ENCODE results near the gene COPS4.
"Not testable (repeated sequence)": the region's sequence is repeated elsewhere in the genome, so short reads cannot be mapped to it uniquely, and the experiment has no call there.

COPS4 gene

DNA sequence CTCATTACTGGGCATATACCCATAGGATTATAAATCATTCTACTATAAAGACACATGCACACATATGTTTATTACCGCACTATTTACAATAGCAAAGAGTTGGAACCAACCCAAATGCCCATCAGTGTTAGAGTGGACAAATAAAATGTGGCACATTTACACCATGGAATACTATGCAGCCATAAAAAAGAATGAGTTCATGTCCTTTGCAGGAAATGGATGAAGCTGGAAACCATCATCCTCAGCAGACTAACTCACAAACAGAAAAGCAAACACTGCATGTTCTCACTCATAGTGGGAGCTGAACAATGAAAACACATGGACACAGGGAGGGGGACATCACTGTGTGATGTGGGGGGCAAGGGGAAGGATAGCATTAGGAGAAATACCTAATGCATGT lies 11.4 kb upstream of the COPS4 start:
- DNase-seq (ENCODE audit: low read depth in 2 of 2), result not testable (repeated sequence)

DNA sequence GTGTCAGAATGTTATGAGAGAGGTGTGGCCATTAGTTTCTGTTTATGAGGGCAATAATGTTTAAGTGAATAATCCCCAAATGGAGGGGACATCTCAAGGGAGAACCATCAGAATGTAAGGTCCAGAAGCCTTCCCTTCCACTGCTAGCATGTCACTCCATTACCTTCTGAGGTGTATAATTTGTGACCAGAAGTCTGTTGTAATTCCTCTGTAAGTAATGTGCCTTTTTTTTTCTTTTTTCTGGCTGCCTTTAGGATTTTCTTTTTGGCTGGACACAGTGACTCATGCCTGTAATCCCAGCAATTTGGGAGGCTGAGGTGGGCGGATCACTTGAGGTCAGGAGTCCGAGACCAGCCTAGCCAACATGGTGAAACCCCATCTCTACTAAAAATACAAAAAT lies 10.8 kb upstream of the COPS4 start:
- no peak for DNase-seq (ENCODE audit: low read depth in 2 of 2)

DNA sequence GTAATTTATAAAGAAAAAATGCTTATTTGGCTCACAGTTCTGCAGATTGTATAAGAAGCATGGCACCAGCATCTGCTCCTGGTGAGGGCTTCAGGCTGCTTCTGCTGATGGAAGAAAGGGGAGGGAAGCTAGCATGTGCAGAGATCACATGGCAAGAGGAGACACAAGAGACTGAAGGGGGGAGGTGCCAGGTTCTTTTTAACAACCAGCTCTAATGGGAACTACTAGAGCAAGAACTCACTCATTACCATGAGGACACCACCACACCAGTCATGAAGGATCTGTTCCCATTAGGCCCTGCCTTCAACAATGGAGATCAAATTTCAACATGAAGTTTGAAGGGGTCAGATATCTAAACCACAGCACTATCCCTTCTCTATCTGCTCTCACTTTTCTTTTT lies 9.4 kb upstream of the COPS4 start:
- DNase-seq (ENCODE audit: low read depth in 2 of 2), result no peak

DNA sequence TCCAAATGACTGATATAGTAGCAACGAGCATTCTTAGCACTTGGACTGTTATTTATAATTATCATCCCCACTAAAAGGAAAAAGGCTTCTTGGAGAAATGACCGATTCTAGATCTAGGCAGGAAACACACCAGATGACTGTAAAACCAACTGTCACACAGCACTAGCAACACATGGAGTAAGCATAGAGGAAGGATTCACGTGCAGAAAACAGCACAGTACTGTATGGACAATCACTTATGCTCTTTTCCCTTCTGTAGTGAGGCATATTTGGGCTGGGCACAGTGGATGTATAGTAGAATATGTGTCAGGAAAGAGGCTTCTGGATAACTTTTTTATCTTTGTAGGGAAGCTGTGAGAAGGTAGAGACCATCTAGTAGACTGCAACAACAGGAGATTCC lies 6.0 kb upstream of the COPS4 start:
- no peak for DNase-seq (ENCODE audit: low read depth in 2 of 2)

DNA sequence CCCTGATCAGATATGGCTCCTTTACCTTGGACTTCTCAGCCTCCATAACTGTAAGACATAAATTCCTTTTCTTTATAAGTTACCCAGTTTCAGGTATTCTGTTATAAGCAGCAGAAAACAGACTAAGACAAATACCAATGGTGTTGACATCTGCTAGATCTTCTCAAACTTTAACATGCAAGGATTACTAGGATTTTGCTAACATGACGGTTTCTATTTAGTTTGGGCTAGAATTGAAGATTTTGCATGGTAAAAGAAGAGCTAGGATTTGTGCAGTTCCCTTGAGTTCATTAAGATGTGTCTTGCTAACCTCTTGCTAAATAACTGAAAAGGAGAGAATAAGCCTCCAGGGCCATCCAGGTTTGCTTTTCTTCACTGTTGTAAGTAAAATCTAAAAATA lies 5.3 kb upstream of the COPS4 start:
- no peak for DNase-seq (ENCODE audit: low read depth in 2 of 2)

DNA sequence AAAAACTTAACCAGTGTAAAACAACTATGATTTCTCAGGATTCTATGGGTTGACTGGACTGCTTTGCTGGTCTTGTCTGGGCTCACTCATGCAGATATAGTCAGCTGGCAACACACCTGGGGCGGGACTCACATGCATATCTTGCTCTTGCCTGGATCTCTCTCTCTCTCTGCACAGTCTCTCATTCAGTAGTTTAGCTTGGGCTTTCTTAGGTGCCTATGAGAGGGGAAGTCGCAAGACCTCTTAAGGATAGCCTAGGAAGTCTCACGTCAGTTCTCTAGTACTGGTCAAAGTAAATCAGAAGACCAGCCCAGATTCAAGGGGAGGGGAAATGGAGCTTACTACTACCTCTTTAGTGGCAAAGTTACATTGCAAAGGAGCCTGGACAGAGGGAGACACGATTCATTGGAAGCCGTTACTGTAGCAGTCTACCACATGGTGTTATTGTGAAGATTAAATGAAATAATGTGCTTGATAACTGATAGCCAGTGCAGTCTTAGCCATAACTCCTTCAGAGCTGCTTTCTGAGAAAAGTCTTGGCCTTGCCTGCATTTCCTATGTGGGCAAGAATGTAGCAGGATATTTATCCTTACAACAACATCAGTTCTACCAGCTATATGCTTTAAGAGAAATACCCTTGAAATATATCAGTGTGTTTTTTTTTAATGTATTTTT lies 2.1 kb downstream of the COPS4 start:
- no peak for DNase-seq (ENCODE audit: low read depth in 2 of 2)

DNA sequence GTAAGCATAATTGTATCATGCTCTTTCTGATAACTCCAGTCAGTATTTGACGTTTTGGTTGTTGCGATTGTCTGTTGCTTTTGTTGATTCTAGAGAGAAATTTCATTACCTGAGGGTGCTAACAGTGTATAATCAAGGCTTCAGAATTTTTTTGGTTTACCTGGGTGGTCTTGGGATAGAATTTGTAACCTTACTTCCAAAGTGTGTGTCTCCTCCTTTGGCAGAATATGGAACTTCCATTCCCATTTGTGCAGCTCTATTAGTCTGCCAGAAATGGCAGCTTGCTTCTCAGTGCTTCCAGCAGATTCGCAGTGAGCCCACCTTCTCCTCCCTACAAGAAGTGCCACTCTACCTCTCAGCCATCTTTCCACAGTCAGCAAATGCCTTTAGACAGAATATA lies 5.3 kb downstream of the COPS4 start:
- no peak for DNase-seq (ENCODE audit: low read depth in 2 of 2)

DNA sequence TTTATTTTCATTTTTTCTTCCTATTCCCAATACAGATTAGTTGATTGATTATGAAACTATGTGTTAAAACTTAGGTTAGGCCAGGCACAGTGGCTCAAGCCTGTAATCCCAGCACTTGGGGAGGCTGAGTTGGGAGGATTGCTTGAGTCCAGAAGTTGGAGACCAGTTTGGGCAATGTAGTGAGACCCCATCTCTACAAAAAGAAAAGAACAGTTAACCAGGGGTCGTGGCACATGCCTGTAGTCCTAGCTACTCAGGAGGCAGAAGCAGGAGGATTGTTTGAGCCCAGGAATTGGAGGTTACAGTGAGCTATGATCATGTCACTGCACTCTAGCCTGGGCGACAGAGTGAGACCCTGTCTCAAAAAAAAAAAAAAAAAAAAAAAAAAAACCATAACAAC lies 8.2 kb downstream of the COPS4 start:
- DNase-seq (ENCODE audit: low read depth in 2 of 2), result not testable (repeated sequence)

DNA sequence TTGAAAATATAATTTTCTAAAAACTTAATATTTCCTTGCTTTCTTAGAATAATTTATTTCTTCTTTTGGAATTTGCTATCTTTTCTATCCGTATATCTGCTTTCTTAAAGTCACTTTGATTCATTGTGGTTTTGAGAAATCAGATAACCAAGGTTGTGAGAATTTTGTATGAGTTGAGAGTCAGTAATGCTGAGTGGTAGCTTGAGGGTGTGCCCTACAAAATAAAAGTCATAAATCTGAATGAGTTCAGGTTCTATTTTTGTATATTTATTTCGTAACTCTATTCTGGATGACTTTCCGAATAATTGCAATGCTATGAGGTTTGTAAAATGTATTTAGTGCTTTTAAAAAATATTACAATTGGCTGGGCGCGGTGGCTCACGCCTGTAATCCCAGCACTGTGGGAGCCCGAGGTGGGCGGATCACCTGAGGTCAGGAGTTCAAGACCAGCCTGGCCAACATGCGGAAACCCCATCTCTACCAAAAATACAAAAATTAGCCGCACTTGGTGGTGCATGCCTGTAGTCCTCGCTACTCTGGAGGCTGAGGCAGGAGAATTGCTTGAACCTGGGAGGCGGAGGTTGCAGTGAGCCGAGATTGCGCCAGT lies 8.9 kb downstream of the COPS4 start:
- DNase-seq (ENCODE audit: low read depth in 2 of 2), result no peak

DNA sequence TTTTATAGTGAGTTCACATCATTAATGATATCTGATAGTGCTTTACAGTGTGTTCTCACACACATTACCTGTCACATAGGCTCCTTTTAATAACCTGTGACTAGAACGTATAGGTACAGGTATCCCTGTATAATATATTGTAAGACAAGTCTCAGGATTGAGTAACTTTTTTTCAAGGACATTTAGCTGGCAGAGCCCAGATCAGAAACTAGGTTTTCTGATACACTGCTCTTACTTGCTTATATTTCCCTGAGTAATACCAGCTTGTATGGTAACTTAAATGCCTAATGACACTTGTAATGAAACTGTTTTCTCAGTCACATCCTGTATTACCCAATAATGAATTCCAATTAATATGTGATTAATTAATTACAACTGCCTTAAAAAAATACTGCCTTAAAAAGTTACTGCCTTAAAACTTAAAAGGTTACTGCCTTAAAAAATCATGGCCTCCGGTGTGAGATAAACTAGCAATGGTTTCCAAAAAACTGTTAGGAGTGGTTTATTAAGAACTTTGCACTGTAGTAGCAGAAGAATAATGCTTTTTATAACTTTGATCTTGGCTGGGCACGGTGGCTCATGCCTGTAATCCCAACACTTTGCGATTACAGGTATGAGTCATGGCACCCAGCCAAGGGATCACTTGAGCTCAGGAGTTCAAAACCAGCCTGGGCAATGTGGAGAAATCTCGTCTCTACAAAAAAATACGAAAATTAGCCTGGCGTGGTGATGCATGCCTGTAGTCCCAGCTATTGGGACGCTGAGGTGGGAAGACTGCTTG lies 11.9 kb downstream of the COPS4 start:
- DNase-seq (ENCODE audit: low read depth in 2 of 2), result no peak

DNA sequence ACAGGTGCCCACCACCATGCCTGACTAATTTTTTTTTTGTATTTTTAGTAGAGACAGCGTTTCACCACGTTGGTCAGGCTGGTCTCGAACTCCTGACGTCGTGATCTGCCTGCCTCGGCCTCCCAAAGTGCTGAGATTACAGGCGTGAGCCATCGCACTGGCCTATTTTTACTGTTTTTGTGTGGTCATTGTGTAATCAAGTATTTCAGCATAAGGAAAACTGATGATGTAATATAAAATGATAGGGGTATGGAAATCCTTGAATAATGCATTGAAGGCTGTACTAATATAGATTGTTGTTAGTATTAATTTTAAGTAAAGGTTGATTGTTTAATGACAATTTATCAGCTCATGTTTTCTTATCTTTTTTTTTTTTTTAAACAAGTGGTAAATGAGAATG lies 13.8 kb downstream of the COPS4 start:
- DNase-seq (ENCODE audit: low read depth in 2 of 2), result not testable (repeated sequence)

DNA sequence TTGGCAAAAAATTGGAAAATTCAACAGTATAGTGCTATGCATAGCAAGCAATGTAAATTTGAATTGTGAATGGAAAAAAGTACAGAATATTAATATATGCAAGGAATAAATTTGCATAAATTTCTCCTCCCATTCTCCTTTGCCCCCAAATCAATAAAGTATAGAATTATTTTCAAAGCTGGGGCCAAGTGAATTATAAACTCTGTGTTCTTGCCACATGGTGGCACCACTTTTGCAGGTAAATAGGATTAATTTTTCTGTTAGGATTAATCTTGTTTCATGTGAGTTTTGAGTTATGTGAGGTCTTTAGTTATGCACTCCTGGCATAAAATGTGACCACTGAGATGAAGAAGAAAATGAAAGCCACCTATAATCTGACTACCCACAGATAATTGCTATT lies 19.9 kb downstream of the COPS4 start:
- no peak for DNase-seq (ENCODE audit: low read depth in 2 of 2)

DNA sequence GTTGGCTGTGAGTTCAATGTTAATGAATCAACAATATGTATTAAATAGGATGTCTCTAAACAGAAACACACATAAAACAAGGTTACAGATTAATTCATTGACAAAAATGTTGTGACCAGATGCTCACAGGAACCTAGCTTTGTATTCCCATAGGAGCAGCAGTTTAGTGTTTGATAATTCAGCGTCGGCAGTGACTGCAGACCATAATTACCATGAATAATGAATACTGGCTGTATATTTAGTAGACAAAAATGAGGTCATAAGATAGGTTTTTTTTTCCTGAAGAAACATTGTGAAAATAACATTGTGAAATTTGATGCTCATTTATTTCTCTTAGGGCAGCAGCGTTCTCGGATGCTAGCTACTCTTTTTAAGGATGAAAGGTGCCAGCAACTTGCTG lies 27.8 kb downstream of the COPS4 start:
- DNase-seq (ENCODE audit: low read depth in 2 of 2), result no peak

DNA sequence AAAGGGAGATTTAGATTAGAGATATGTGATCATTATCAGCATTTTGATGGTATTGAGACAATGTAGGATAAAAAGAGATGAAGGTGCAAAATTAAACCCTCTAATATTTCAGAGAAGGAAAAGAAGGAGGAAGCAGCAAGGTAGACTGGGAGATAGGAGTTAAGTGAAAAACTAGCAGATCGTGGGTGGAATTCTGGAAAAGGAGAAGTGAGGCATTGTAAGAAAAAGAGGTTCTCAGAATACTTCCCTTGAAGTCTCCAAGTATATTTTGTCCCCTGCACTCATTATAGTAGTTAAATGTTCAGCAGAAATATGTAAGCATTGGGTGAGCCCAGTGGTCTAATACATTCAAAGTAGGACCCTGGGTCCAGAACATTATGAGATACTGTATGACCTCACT lies 30.3 kb downstream of the COPS4 start:
- no peak for DNase-seq (ENCODE audit: low read depth in 2 of 2)

DNA sequence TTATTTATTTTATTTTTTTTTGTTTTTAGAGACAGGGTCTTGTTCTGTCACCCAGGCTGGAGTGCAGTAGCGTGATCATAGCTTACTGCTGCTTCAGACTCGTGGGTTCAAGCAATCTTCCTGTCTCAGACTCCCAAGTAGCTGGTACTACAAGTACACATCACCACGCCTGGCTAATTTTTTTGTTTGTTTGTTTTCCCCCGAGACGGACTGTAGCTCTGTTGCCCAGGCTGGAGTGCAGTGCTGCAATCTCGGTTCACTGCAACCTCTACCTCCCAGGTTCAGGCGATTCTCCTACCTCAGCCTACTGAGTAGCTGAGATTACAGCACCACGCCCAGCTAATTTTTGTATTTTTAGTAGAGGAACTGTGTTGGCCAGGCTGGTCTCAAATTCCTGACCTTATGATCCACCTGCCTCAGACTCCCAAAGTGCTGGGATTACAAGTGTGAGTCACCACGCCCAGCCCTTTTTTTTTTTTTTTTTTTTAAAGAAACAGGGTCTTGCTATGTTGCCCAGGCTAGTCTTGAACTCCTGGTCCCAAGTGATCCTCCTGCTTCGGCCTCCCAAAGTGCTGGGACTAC lies 32.2 kb downstream of the COPS4 start:
- DNase-seq (ENCODE audit: low read depth in 2 of 2), result no peak

DNA sequence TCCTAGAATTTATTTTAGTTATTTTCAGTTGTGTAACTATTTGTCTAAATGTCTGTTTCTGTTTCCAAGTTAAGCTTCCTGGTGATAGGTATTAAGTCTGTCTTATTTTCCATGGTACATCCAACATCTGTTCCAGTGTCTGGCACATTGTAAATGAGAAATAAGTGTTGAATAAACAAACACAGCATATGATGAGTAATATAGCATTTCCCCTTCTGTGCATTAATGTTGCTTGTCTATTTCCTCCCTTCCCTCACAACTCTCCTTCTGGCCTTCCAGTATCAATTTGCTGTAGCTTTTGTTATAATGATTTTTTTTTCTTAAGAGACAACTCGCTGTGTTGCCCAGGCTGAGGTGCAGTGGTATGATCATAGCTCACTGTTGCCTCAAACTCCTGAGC lies 36.1 kb downstream of the COPS4 start:
- no peak for DNase-seq (ENCODE audit: low read depth in 2 of 2)

DNA sequence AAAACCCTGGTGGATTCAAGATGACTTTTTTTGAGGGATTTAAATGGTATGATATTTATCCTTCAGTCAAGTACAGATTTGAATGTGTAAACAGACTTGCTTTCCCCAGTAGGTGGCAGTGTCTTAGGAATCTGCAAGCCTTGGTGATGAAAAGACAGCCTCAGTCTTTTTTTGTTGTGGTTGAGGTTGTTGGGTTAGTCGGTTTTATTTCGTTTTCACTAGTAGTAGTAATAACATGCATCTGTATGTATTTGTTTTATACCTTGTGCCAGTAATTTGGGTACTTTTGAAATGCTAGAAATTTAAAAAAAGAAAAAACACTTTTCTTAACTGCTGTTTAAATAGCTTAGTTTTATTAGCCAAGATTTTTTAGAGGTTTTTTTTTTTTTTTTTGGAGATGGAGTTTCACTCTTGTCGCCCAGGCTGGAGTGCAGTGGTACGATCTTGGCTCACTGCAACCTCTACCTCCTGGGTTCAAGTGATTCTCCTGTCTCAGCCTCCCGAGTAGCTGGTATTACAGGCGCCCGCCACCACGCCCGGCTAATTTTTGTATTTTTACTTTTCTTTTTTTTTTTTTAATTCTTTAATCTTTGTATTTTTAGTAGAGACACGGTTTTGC lies 39.2 kb downstream of the COPS4 start:
- peak in 1 of 2 donors; percentile 57 for DNase-seq (ENCODE audit: low read depth in 2 of 2)

DNA sequence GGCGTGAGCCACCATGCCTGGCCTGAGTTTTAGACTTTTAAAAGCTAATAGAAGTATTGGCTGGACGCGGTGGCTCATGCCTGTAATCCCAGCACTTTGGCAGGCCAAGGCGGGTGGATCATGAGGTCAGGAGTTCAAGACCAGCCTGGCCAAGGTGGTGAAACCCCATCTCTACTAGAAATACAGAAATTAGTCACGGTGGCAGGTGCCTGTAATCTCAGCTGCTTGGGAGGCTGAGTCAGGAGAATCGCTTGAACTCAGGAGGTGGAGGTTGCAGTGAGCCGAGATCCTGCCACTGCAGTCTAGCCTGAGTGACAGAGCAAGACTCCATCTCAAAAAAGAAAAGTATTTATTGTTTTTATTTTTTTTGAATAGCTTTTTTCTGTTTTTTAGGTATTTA lies 39.8 kb downstream of the COPS4 start:
- not testable (repeated sequence) for DNase-seq (ENCODE audit: low read depth in 2 of 2)

DNA sequence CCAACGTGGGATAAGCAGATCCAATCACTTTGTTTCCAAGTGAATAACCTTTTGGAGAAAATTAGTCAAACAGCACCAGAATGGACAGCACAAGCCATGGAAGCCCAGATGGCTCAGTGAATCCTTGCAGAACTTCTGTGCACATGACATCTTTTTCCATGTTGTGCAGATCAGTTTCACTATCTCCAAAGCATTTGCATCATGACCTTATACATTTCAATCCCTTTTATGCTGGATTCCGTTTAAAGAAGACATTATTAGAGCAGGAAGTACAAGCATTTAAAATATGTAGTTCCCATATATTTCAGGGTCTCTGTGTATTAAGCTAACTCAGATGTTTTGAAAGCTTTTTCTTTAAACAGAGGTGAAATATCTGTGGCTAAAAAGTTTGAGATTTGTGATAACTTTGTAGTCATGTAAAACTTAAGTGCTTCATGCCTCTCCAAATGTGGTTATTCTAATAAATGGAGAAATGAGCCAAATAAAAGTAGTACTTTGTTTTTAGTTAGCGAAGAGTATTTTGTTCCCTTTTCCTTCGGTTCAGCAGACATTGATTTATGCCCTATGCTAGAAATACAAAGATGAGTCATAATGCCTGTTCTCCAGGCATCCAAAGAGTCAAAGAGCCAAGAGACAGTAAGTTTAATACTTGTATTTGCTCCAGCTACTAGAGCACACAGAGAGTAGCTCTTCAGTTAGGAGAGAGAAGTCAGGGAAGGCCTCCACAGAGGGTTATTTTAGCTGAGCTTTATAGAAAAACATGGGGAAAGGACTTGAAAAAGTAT lies 40.5 kb downstream of the COPS4 start:
- DNase-seq (ENCODE audit: low read depth in 2 of 2), result no peak

DNA sequence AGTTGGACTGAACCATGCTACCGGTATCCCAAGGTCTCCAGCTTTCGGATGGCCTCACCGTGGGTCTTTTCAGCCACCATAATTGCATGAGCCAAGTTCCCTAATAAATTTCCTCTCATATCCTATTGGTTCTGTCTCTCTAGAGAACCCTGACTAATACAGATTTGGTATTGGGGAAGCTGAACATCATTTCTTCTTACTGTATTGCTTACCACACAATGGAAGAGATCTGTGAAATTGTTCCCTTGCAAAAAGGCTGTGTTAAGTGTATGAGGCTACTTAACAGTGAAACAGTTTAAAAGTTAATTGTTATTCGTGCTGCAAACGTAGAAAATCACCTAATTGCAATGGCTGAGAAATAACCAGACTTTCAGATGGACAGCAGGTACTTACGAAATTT lies 45.6 kb downstream of the COPS4 start:
- no peak for DNase-seq (ENCODE audit: low read depth in 2 of 2)

DNA sequence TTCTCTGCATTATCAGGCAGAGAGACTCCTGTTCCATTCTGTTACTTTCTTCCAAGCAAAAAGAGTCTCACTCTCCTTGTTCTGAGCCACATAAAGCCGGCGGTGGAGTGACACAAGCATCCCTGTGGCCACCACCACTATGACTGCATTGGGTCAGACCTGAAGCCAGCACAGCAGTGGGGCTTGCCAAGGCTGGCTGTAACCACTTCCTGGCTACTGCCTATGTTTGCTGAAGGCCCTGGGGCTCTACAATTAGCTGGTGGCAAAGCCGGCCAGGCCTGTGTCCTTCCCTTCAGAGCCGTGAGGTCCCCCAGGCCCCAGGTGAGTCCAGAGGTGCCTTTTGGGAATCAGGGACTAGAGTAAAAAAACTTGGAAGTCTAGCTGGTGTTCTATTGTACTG lies 47.8 kb downstream of the COPS4 start:
- no peak for DNase-seq (ENCODE audit: low read depth in 2 of 2)
